Calu3 (cell line): ENCODE data around the gene UMPS. TPM values are rescaled to one million over a fixed set of nuclear protein-coding genes. Genes with fewer than 3 reads are reported as not detected.
"Not testable (repeated sequence)": the region's sequence is repeated elsewhere in the genome, so short reads cannot be mapped to it uniquely, and the experiment has no call there.

Experiments used
- BruUV-seq: library from RNA; stranded (reverse); fragments of 400-500 nt; replicated peaks from 2 replicates; lab custom pipeline; 2021; lab: Mats Ljungman, UMichigan
- CTCF ChIA-PET: fragments of 300-600 bp; sonication (Branson Sonifier 250); formaldehyde crosslinking; loops from one replicate; lab custom pipeline; 2022; ENCODE audit warnings: antibody characterized with exemption; lab: Charles Lee
- DNase-seq: peaks from one replicate; pipeline ENCODE4 v3.0.0; 2022
- H3K27ac Mint-ChIP-seq: one replicate; pipeline ENCODE4 v1.8.0; 2022; ENCODE audit warnings: mixed read lengths; ENCODE audit not compliant: unreplicated experiment
- H3K27me3 Mint-ChIP-seq: one replicate; pipeline ENCODE4 v1.8.0; 2022; ENCODE audit warnings: mixed read lengths; ENCODE audit not compliant: unreplicated experiment
- H3K36me3 Mint-ChIP-seq: one replicate; pipeline ENCODE4 v1.8.0; 2022; ENCODE audit warnings: mild to moderate bottlenecking, moderate library complexity, mixed read lengths; ENCODE audit not compliant: insufficient read depth, unreplicated experiment
- H3K4me1 Mint-ChIP-seq: one replicate; pipeline ENCODE4 v1.8.0; 2022; ENCODE audit warnings: mild to moderate bottlenecking, low read depth, mixed read lengths; ENCODE audit not compliant: unreplicated experiment
- H3K4me3 Mint-ChIP-seq: one replicate; pipeline ENCODE4 v1.8.0; 2022; ENCODE audit warnings: mild to moderate bottlenecking, low read depth, moderate library complexity, mixed read lengths; ENCODE audit not compliant: unreplicated experiment
- H3K9me3 Mint-ChIP-seq: one replicate; pipeline ENCODE4 v1.8.0; 2022; ENCODE audit warnings: low read depth, mixed read lengths; ENCODE audit not compliant: unreplicated experiment
- CTCF ChIP-seq: fragments of 200-600 bp; IDR thresholded peaks from one replicate; pipeline ENCODE4 v1.8.0; 2022; ENCODE audit warnings: antibody characterized with exemption; ENCODE audit not compliant: unreplicated experiment
- intact Hi-C: fragments of 100-400 bp; cut with micrococcal nuclease; formaldehyde crosslinking; loops from one replicate; pipeline ENCODE4 v1.10.0; 2022; ENCODE audit not compliant: unreplicated experiment
- total RNA-seq: library from RNA; stranded (reverse); gene quantifications from 2 replicates; pipeline ENCODE4 v1.2.3, GENCODE V29; 2022

UMPS gene
- total RNA-seq, 1 experiment from 2014 or later = 73.0 TPM

DNA sequence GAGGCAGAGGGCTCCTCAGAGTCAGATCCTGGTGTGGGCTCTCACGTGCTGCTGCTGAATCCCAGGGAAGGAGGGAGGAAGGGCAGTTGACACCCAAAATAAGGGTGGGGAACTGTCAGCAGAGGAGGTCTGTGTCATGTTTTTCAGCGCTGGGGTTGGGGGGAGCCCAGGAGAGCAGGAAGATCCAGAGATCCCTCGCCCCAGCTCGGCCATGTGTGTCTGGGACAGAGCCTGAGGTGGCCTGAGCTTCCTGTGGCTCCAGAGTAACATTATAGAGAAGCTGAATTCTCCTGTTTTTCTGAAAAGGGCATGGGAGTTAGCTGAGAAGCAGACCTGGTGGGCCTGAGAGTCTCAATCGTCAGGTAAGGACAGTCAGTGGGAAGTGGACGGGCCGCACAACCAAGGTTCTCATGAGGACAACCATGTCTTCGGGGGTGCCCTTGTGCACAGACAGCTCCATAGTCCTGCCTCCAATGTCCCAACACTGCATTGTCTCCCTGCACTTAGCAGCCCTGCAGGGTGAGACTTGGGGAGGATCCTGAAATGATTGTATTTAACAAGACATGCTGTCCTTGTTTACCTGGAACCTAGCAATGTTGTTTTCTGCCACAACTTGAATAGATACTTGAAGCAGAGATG is 18.4 kb downstream of the UMPS start:
- DNase-seq = no peak
- intact Hi-C loops = no loop called here
- TF ChIP-seq CTCF = no peak
- no TSS peak for BruUV-seq
- Mint-ChIP-seq H3K27me3 (no peaks in the 10 kb centered on the region), H3K9me3 (no peaks in the 10 kb centered on the region), H3K36me3 (peaks cover 35% of the 10 kb centered on the region), H3K4me1 (peaks cover 7% of the 10 kb centered on the region), H3K4me3 (no peak overlapping the region), H3K27ac (peak overlapping the region; percentile 46)
- CTCF ChIA-PET = no interaction called here

- H3K27me3 Mint-ChIP-seq, CTCF ChIA-PET: not testable (repeated sequence)
- peaks cover 33% of the 10 kb centered on the region for H3K36me3 Mint-ChIP-seq
Measured at GRCh38 chr3:124749877-124750276, 19.6 kb downstream of the UMPS start.

DNA sequence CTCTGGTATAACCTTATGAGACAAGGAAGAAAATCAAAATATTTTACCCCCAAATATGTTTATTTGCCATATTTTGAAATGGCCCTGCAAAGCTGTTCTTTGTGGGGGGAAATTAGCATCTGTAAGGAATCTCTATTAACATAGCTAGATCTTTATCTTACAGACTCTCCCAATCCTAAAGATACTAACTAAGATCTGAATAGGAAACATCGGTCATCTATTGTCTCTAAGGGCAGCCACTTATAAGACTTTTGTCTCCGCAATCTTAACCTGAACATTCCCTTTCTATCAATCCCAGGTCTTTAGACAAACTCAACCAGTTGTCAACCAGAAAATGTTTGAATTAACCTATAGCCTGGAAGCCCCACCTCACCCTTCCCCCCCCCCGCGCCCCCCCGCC is 21.2 kb downstream of the UMPS start:
- DNase-seq = no peak
- Mint-ChIP-seq H3K4me3 (no peak overlapping the region), H3K9me3 (no peaks in the 10 kb centered on the region), H3K27ac (no peak overlapping the region), H3K36me3 (peaks cover 23% of the 10 kb centered on the region), H3K27me3 (no peaks in the 10 kb centered on the region), H3K4me1 (peaks cover 7% of the 10 kb centered on the region)
- intact Hi-C loops = no loop called here
- TF ChIP-seq CTCF = no peak
- BruUV-seq = no TSS peak
- CTCF ChIA-PET = no interaction called here

More at GRCh38 chr3:124749877-124750276, 19.6 kb downstream of the UMPS start:
- H3K27ac Mint-ChIP-seq, DNase-seq, intact Hi-C loops, H3K9me3 Mint-ChIP-seq, BruUV-seq, H3K4me1 Mint-ChIP-seq, H3K4me3 Mint-ChIP-seq: not testable (repeated sequence)

DNA sequence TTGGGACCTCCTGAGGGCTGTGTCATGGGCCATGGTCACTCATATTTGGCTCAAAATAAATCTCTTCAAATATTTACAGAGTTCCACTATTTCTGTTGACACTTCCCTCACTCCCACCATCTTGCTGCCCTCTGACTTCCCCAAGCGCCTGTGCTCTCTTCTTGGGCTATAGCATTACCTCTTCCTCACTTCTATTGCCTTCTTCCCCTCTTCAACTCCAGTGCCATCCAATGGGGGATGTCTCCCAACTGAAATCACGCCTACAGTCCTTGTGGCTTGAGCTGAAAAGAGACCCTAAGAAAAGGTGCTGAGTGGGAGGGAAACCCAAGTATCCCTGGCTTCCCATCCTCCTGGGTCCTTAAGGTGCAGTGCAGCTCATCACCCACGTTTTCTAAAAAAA is 21.8 kb downstream of the UMPS start:
- H3K27me3 Mint-ChIP-seq = no peaks in the 10 kb centered on the region
- no TSS peak for BruUV-seq
- TF ChIP-seq CTCF = no peak
- CTCF ChIA-PET = no interaction called here
- H3K9me3 Mint-ChIP-seq = no peaks in the 10 kb centered on the region
- no peak overlapping the region for H3K27ac Mint-ChIP-seq
- no peak for DNase-seq
- intact Hi-C loops = no loop called here
- peaks cover 7% of the 10 kb centered on the region for H3K4me1 Mint-ChIP-seq
- H3K4me3 Mint-ChIP-seq = no peak overlapping the region
- peaks cover 23% of the 10 kb centered on the region for H3K36me3 Mint-ChIP-seq

DNA sequence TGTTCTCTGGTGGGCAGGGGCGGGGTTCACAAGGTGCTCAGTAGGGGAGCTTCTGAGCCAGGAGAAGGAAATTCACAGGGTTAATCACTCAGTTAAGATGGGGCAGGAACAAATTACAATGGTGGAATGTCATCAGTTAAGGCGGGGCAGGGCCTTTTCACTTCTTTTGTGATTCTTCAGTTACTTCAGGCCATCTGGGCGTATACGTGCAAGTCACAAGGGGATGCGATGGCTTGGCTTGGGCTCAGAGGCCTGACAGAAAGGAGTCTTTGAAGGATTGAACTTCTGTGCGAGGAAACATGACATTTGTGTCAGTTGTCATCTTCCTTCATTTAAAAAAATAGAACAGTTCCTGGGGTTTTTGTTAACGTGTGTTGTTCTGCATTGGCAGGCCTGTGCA is 27.7 kb downstream of the UMPS start:
- intact Hi-C loops, H3K27me3 Mint-ChIP-seq, CTCF ChIA-PET, DNase-seq, H3K9me3 Mint-ChIP-seq, H3K27ac Mint-ChIP-seq, BruUV-seq, H3K4me3 Mint-ChIP-seq: not testable (repeated sequence)
- Mint-ChIP-seq H3K36me3 (peaks cover 32% of the 10 kb centered on the region), H3K4me1 (peaks cover 10% of the 10 kb centered on the region)
